IMR-90 (cell line): ENCODE results near the gene BEGAIN. TPM values are rescaled to one million over a fixed set of nuclear protein-coding genes. Genes with fewer than 3 reads are reported as not detected.

ENCODE experiments used
- ATAC-seq: fragments of 200-7000 bp; cut with Tn5 transposase; 2 replicates; pipeline ENCODE4 v1.9.1; 2020; ENCODE audit warnings: low read depth, mild to moderate bottlenecking, moderate library complexity
- BruUV-seq: library from RNA; stranded (reverse); fragments of 400-500 nt; replicated peaks from 2 replicates; lab custom pipeline; 2021; lab: Mats Ljungman, UMichigan
- CTCF ChIA-PET: fragments of 300-600 bp; formaldehyde crosslinking; extraction: SDS; loops from one replicate; lab custom pipeline; 2021; ENCODE audit warnings: antibody characterized with exemption; lab: Yijun Ruan, JAX
- POLR2A ChIA-PET: fragments of 300-600 bp; sonication (Branson Sonifier 250); formaldehyde crosslinking; loops from one replicate; lab custom pipeline; 2022; ENCODE audit warnings: antibody characterized with exemption; ENCODE audit not compliant: unreplicated experiment; lab: Charles Lee
- DNase-seq: peaks from one replicate; pipeline ENCODE4 v3.0.0; 2013
- H2AFZ ChIP-seq: replicated peaks from 2 replicates; pipeline ENCODE3; 2013; ENCODE audit warnings: low read length, mild to moderate bottlenecking; ENCODE audit not compliant: poor library complexity
- H2AK5ac ChIP-seq: 2 replicates; pipeline ENCODE4 v1.6.1; 2013; ENCODE audit warnings: low read depth, low read length, inconsistent platforms
- H2AK9ac ChIP-seq: replicated peaks from 2 replicates; pipeline ENCODE3; 2013; ENCODE audit warnings: mild to moderate bottlenecking, low read depth, low read length, moderate library complexity; ENCODE audit not compliant: poor library complexity
- H2BK120ac ChIP-seq: 2 replicates; pipeline ENCODE4 v1.6.1; 2013; ENCODE audit warnings: low read depth, low read length, inconsistent platforms
- H2BK15ac ChIP-seq: 3 replicates; pipeline ENCODE4 v1.6.1; 2013; ENCODE audit warnings: low read depth, low read length, inconsistent platforms
- H2BK20ac ChIP-seq: 2 replicates; pipeline ENCODE4 v1.6.1; 2013; ENCODE audit warnings: low read depth, mild to moderate bottlenecking, inconsistent platforms, low read length, moderate library complexity
- H2BK5ac ChIP-seq: 2 replicates; pipeline ENCODE4 v1.6.1; 2013; ENCODE audit warnings: mild to moderate bottlenecking, low read depth, low read length, inconsistent platforms; ENCODE audit not compliant: poor library complexity, severe bottlenecking
- H3K14ac ChIP-seq: replicated peaks from 2 replicates; pipeline ENCODE4 v1.6.1; 2013; ENCODE audit warnings: low read depth, low read length, inconsistent platforms
- H3K18ac ChIP-seq: 2 replicates; pipeline ENCODE4 v1.6.1; 2013; ENCODE audit warnings: low read depth, low read length, control low read depth
- H3K23ac ChIP-seq: 2 replicates; pipeline ENCODE4 v1.6.1; 2013; ENCODE audit warnings: low read depth, low read length, inconsistent platforms
- H3K27ac ChIP-seq: 2 replicates; pipeline ENCODE4 v1.5.1; 2013; ENCODE audit warnings: mild to moderate bottlenecking, control low read depth, low read length; ENCODE audit not compliant: insufficient read depth
- H3K27me3 ChIP-seq: 2 replicates; pipeline ENCODE4 v1.6.1; 2013; ENCODE audit warnings: low read length; ENCODE audit not compliant: control insufficient read depth, insufficient read depth
- H3K36me3 ChIP-seq: 2 replicates; pipeline ENCODE4 v1.6.1; 2013; ENCODE audit warnings: low read length, mixed read lengths; ENCODE audit not compliant: control insufficient read depth, insufficient read depth
- H3K4ac ChIP-seq: 2 replicates; pipeline ENCODE4 v1.6.1; 2013; ENCODE audit warnings: low read depth, low read length, inconsistent platforms
- H3K4me1 ChIP-seq: 2 replicates; pipeline ENCODE4 v1.6.1; 2013; ENCODE audit warnings: low read length, mixed read lengths; ENCODE audit not compliant: control insufficient read depth, insufficient read depth
- H3K4me2 ChIP-seq: 2 replicates; pipeline ENCODE4 v1.6.1; 2013; ENCODE audit warnings: low read depth, mild to moderate bottlenecking, control low read depth, low read length, moderate library complexity
- H3K4me3 ChIP-seq: 2 replicates; pipeline ENCODE4 v1.5.1; 2013; ENCODE audit warnings: low read depth, mild to moderate bottlenecking, control low read depth, low read length, moderate library complexity; ENCODE audit not compliant: insufficient read depth
- H3K56ac ChIP-seq: 2 replicates; pipeline ENCODE4 v1.6.1; 2013; ENCODE audit warnings: low read length, inconsistent platforms; ENCODE audit not compliant: insufficient read depth; ENCODE audit errors: extremely low read depth
- H3K79me1 ChIP-seq, 2 experiments: 2 replicates each; pipeline ENCODE4 v1.6.1; 2013; ENCODE audit warnings: low read length in 2 of 2, inconsistent platforms in 1 of 2, low read depth in 1 of 2
- H3K9ac ChIP-seq: 2 replicates; pipeline ENCODE4 v1.6.1; 2013; ENCODE audit warnings: low read depth, low read length, control low read depth
- H3K9me1 ChIP-seq: 2 replicates; pipeline ENCODE4 v1.6.1; 2013; ENCODE audit warnings: low read length, inconsistent platforms; ENCODE audit not compliant: insufficient read depth
- H3K9me3 ChIP-seq: 2 replicates; pipeline ENCODE4 v1.6.1; 2013; ENCODE audit warnings: low read length; ENCODE audit not compliant: control insufficient read depth, insufficient read depth
- H4K20me1 ChIP-seq: 2 replicates; pipeline ENCODE4 v1.6.1; 2013; ENCODE audit warnings: low read length, inconsistent platforms; ENCODE audit not compliant: insufficient read depth
- H4K5ac ChIP-seq: 2 replicates; pipeline ENCODE4 v1.6.1; 2013; ENCODE audit warnings: mild to moderate bottlenecking, low read depth, low read length, control low read depth
- H4K8ac ChIP-seq, 2 experiments: 2 replicates each; pipeline ENCODE4 v1.6.1; 2013; ENCODE audit warnings: low read depth in 2 of 2, low read length in 2 of 2, control low read depth in 1 of 2, inconsistent platforms in 1 of 2
- H4K91ac ChIP-seq: 2 replicates; pipeline ENCODE4 v1.6.1; 2013; ENCODE audit warnings: low read depth, low read length, inconsistent platforms; ENCODE audit not compliant: insufficient read depth
- MAFK ChIP-seq: IDR thresholded peaks from 2 replicates; pipeline ENCODE4 v1.6.1; 2012; ENCODE audit warnings: low read depth, low read length, improper control_type of control experiment
- MAZ ChIP-seq: IDR thresholded peaks from 2 replicates; pipeline ENCODE4 v1.6.1; 2012; ENCODE audit warnings: low read depth, mild to moderate bottlenecking, low read length, improper control_type of control experiment, moderate library complexity, borderline replicate concordance
- WGBS, 2 experiments: methylation state at CpG; one replicate each; pipeline versions ENCODE4 v1.1.5 to v1.1.7; 2013; ENCODE audit warnings: missing lambda C conversion rate in 2 of 2; ENCODE audit not compliant: insufficient read length in 1 of 2; ENCODE audit errors: extremely low coverage in 2 of 2; 5-methylcytosine and 5-hydroxymethylcytosine counted together
- dilution Hi-C: fragments of 300-500 bp; cut with HindIII; formaldehyde crosslinking; loops from one replicate; pipeline ENCODE4 v1.14.3; 2018; ENCODE audit warnings: low sequenced_read_pairs; ENCODE audit not compliant: unreplicated experiment
- in situ Hi-C: fragments of 300-500 bp; cut with MboI; formaldehyde crosslinking; loops from 3 replicates; pipeline ENCODE4 v1.14.3; 2019; ENCODE audit warnings: low sequenced_read_pairs, inconsistent platforms, mixed read lengths
- intact Hi-C: fragments of 100-400 bp; cut with micrococcal nuclease; formaldehyde crosslinking; loops from 2 replicates; pipeline ENCODE4 v1.10.0; 2022
- polyA plus RNA-seq, 3 experiments: library from polyadenylated mRNA; depleted of rRNA; stranded (reverse); fragments of >200 nt; gene quantifications; 2 replicates each; pipeline ENCODE4 v1.2.3, GENCODE V29; 2012; ENCODE audit warnings: low replicate concordance in 1 of 3
- total RNA-seq: library from RNA; depleted of rRNA; stranded (reverse); fragments of >200 nt; gene quantifications from 2 replicates; pipeline ENCODE4 v1.2.3, GENCODE V29; 2012

BEGAIN gene
- total and polyA plus RNA-seq, 2 of the 4 experiments (the other 2 are of a cell fraction): 0.18 to 0.99 TPM

DNA sequence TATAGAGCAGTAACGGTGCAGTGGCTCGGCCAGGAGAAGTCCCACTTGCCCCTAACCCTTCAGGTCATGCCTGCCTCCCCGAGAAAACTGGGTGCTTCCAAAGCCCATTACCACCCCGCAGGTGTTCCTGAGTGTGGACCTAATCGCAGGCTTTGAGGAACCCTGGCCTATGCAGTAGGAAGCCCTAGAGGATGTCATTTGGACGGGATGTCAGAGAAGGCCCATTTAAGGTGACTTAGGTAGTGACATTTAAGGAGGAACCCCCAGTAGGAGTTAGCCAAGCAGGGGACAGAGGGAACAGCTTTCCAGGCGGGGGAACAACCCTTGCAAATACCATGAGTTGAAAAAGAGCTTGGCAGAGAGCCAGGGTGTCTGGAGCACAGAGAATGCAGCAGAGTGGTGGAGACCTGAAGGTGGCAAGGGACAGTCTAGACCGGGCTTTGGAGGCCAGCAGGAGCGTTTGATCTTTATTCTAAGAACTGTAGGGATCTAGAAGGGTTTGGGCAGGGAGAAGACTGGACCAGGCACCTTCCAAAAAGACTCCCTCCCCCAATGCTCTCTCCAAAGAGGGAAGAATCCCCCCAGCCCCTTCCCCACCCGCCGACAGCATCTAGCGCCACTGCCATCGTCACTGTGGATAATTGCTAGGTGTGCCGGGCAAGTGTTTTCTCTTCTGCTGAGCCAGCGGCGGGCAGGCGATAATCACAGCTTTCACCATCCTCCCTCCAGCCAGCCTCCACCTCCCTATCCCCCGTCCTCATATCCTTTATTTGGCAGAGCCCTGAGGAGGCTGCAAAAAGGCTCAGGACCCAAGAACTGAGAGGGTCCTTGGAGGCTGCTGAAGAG is 33.3 kb upstream of the BEGAIN start:
- H3K9ac ChIP-seq: no peak overlapping the region
- no peaks in the 10 kb centered on the region for H3K9me3 ChIP-seq
- H2BK120ac ChIP-seq: no peak overlapping the region
- no peak overlapping the region for H3K27ac ChIP-seq
- no peak overlapping the region for H3K4ac ChIP-seq
- DNase-seq: no peak
- H2BK15ac ChIP-seq: no peak overlapping the region
- H3K27me3 ChIP-seq: peaks cover 78% of the 10 kb centered on the region
- no peak overlapping the region for H2BK5ac ChIP-seq
- H3K56ac ChIP-seq: no peak overlapping the region
- POLR2A ChIA-PET: no interaction called here
- dilution Hi-C loops: no loop called here
- in situ Hi-C loops: no loop called here
- H3K4me3 ChIP-seq: no peak overlapping the region
- ATAC-seq: no peak
- no peaks in the 10 kb centered on the region for H4K20me1 ChIP-seq
- no peak overlapping the region for H4K91ac ChIP-seq
- CTCF ChIA-PET: interaction anchor here (0.9 kb wide), 1 partner anchor 25 kb away, joined by 3 read pairs; no protein-coding TSS in a partner anchor
- H2AFZ ChIP-seq: no peak overlapping the region
- H3K14ac ChIP-seq: no peak overlapping the region
- H3K79me1 ChIP-seq: no peaks in the 10 kb centered on the region
- WGBS, 2 experiments: 56% methylated on average over 4 of the region's 18 CpGs; no CpG with 5 or more reads in 1 of the 2 experiments
- TF ChIP-seq MAZ (no peak), MAFK (no peak)
- no peaks in the 10 kb centered on the region for H3K4me1 ChIP-seq
- H3K36me3 ChIP-seq: no peaks in the 10 kb centered on the region
- H3K4me2 ChIP-seq: no peak overlapping the region
- no peak overlapping the region for H2BK20ac ChIP-seq
- H3K18ac ChIP-seq: no peak overlapping the region
- intact Hi-C loops: no loop called here
- H3K23ac ChIP-seq: no peak overlapping the region
- no peak overlapping the region for H4K8ac ChIP-seq
- BruUV-seq: no TSS peak
- no peak overlapping the region for H4K5ac ChIP-seq
- H2AK9ac ChIP-seq: no peak overlapping the region
- no peak overlapping the region for H2AK5ac ChIP-seq
- H3K9me1 ChIP-seq: no peaks in the 10 kb centered on the region
